Tibial artery (tissue), 4 donors: ENCODE data around the gene DRC1.

Source experiments
- DNase-seq, 2 donors: peaks; one replicate each; pipeline ENCODE4 v3.0.0-alpha.2; 2019
- H3K27ac ChIP-seq, 2 donors: fragments of 200-600 bp; sonication (generic) in 1 of 2; 1 replicate in 1 of 2; 2 replicates in 1 of 2; pipeline ENCODE4 v1.5.1; 2018 to 2019; ENCODE audit warnings: mild to moderate bottlenecking in 1 of 2
- H3K27me3 ChIP-seq, 2 donors: fragments of 200-600 bp; sonication (generic) in 1 of 2; one replicate each; pipeline versions ENCODE4 v1.5.1 to v1.6.0; 2016 to 2019
- H3K36me3 ChIP-seq, 3 donors: fragments of 200-600 bp; sonication (generic) in 2 of 3; one replicate each; pipeline ENCODE4 v1.5.1; 2016 to 2019; ENCODE audit warnings: mild to moderate bottlenecking in 2 of 3
- H3K4me1 ChIP-seq, 4 donors: fragments of 200-600 bp; sonication (generic) in 2 of 4; 1 replicate in 3 of 4; 2 replicates in 1 of 4; pipeline ENCODE4 v1.5.1; 2016 to 2019
- H3K4me3 ChIP-seq, 2 donors: fragments of 200-600 bp; sonication (generic) in 1 of 2; 1 replicate in 1 of 2; 2 replicates in 1 of 2; pipeline ENCODE4 v1.5.1; 2018 to 2019; ENCODE audit warnings: mild to moderate bottlenecking in 2 of 2
- H3K9me3 ChIP-seq, 3 donors: fragments of 200-600 bp; sonication (generic) in 1 of 3; one replicate each; pipeline ENCODE4 v1.5.1; 2016 to 2019
- intact Hi-C: fragments of 100-400 bp; cut with DNase I; formaldehyde crosslinking; loops from one replicate; pipeline ENCODE4 v1.15.0; 2023; ENCODE audit warnings: low total_unique reads
- TF ChIP-seq, protein P1 (sequence below), 2 experiments: fragments of 200-600 bp in 1 of 2; fragments of 450-650 bp in 1 of 2; IDR thresholded peaks; one replicate each; pipeline ENCODE4 v1.5.1; 2017 to 2019; ENCODE audit warnings: antibody characterized with exemption in 2 of 2, mild to moderate bottlenecking in 1 of 2, moderate library complexity in 1 of 2

The DRC1 gene

DNA sequence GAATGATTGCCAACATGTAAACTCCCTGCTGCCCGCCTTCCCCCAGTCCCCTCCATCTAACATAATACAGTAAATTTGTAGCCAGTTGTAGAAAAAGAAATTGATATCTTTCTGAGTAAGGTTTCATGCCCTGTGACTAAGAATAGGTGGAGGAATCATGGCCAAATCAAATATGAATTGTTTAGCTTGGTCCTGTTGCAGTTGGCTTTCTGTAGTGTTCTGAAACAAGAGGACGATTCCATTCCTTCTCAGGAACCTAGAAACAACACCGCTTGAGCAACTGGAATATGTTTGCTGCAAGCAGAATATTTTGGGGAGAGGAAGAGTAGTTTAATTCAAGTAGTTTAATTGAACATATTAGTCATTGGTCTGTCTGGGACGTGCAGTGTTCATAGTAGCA is 7.0 kb upstream of the DRC1 start:
- no peak for DNase-seq
- no peak overlapping the region for H3K4me3 ChIP-seq
- H3K36me3 ChIP-seq: peaks cover 8 to 10% (median 9%) of the 10 kb centered on the region in 3 donors
- TF ChIP-seq, protein P1, sequence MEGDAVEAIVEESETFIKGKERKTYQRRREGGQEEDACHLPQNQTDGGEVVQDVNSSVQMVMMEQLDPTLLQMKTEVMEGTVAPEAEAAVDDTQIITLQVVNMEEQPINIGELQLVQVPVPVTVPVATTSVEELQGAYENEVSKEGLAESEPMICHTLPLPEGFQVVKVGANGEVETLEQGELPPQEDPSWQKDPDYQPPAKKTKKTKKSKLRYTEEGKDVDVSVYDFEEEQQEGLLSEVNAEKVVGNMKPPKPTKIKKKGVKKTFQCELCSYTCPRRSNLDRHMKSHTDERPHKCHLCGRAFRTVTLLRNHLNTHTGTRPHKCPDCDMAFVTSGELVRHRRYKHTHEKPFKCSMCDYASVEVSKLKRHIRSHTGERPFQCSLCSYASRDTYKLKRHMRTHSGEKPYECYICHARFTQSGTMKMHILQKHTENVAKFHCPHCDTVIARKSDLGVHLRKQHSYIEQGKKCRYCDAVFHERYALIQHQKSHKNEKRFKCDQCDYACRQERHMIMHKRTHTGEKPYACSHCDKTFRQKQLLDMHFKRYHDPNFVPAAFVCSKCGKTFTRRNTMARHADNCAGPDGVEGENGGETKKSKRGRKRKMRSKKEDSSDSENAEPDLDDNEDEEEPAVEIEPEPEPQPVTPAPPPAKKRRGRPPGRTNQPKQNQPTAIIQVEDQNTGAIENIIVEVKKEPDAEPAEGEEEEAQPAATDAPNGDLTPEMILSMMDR (IDR thresholded peaks at IDR 0.05): no peak
- H3K4me1 ChIP-seq: peaks cover 0 to 16% (median 10%) of the 10 kb centered on the region in 4 donors
- intact Hi-C loops: no loop called here
- no peak overlapping the region for H3K27ac ChIP-seq
- no peaks in the 10 kb centered on the region for H3K9me3 ChIP-seq
- no peaks in the 10 kb centered on the region for H3K27me3 ChIP-seq

DNA sequence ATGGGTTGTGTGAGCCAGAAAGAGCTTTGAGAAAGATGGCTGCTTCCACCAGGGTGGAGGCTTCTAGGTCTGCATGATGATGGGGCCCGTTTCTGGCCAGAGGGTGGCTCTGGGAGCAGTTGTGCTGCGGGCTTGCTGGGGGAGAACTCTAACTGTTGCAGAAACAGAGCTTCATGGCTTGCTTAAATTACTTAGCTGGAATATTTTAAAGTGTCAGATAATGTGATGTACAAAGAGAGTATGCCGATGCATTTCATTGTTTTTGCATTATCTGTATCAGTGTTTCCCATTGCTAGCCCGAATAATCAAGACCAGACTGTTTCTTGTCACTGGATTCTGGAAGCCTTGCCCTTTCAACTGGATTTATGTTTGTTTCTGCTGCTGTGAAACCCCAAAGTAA is 6.3 kb upstream of the DRC1 start:
- intact Hi-C loops: no loop called here
- H3K9me3 ChIP-seq: no peaks in the 10 kb centered on the region
- no peak overlapping the region for H3K4me3 ChIP-seq
- H3K36me3 ChIP-seq: peaks cover 3 to 7% (median 3%) of the 10 kb centered on the region in 3 donors
- TF ChIP-seq, protein P1 (IDR thresholded peaks at IDR 0.05): no peak
- DNase-seq: no peak
- H3K4me1 ChIP-seq: peaks cover 0 to 16% (median 10%) of the 10 kb centered on the region in 4 donors
- H3K27me3 ChIP-seq: peaks cover 0 to under 1% of the 10 kb centered on the region in 2 donors
- no peak overlapping the region for H3K27ac ChIP-seq

DNA sequence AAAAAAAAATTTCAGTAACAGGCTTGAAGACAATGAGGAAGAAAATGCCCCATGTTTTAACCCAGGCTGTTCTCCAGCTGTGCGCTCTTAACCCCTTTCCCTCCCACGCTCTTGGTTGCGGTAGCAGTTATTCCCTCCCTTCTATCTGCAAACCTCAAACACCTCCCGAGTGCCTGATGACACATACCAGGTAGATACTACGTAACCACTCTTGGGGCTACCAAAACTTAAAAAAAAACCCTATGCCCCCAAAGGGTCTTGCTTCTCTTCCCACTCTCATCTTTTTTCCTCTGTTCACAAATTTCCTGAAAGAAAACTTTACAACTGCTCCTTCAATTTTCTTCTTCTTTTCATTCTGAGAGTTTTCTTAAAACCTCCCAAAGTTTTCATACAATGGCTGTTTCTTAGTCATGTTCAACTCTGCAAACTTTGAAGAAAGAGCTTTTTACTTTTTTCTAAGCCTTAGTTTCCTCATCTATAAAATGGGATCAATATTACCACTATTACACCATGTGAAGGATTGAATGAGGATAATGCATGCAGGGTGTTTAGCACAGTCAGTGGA is 4.9 kb upstream of the DRC1 start:
- Histone ChIP-seq H3K27ac (no peak overlapping the region), H3K4me3 (no peak overlapping the region), H3K27me3 (peaks cover 0 to 5% of the 10 kb centered on the region in 2 donors), H3K9me3 (no peaks in the 10 kb centered on the region), H3K36me3 (no peaks in the 10 kb centered on the region), H3K4me1 (peaks cover 0 to 20% (median 12%) of the 10 kb centered on the region in 4 donors)
- no peak for DNase-seq
- TF ChIP-seq, protein P1 (IDR thresholded peaks at IDR 0.05): no peak
- intact Hi-C loops: no loop called here

DNA sequence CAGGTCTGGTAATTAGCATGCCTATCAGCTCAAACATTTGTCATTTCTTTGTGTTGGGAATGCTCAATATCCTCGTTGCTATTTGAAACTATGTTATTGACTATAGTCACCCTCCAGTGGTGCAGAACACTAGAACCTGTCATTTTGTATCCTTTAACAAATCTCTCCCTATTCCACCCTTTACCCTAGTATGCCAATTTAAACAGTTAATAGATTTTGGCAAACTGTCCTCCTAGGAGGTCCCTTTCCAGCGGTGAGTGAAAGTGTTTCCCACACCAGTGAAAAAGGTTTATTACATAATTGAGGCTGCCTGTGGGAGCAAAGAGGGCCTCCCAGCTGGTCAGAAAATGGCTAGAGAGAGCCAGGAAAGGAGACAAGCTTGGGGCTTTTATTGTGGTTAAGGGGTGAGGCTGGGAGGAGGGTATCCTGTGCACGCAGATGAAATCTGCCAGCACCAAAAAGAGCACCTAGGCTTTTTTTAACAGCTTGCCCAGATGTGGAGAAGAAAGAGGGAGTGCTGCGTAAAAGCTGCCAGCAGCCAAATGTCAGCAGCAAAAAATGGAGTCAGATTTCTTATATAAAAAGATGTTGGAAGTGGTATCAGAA is 1.8 kb upstream of the DRC1 start:
- peaks cover 0 to 5% of the 10 kb centered on the region in 2 donors for H3K27me3 ChIP-seq
- DNase-seq: no peak
- no peaks in the 10 kb centered on the region for H3K36me3 ChIP-seq
- no peaks in the 10 kb centered on the region for H3K9me3 ChIP-seq
- intact Hi-C loops: no loop called here
- H3K4me1 ChIP-seq: peaks cover 0 to 15% (median 8%) of the 10 kb centered on the region in 4 donors
- H3K4me3 ChIP-seq: no peak overlapping the region
- no peak overlapping the region for H3K27ac ChIP-seq
- TF ChIP-seq, protein P1 (IDR thresholded peaks at IDR 0.05): no peak

DNA sequence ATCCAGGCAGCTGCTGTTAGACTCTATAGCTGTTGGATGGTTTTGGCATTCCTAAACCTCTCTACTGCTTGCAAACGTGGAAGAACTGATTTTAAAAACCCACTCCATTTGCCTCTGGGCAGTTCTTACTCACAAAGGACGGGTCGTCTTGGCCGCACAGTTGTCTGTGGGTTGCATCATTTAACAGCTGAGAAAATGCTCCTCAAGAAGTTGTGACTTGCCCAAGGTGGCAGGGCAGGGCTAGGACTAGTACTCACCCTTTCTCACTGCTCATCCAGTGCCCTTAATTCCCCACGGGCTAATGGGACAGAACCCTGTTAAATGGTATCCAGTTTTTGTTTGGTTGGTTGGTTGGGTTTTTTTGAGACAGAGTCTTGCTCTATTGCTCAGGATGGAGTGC is 997 bp upstream of the DRC1 start:
- H3K36me3 ChIP-seq: no peaks in the 10 kb centered on the region
- intact Hi-C loops: no loop called here
- peaks cover 0 to 5% of the 10 kb centered on the region in 2 donors for H3K27me3 ChIP-seq
- no peak overlapping the region for H3K27ac ChIP-seq
- no peak overlapping the region for H3K4me3 ChIP-seq
- no peak for DNase-seq
- H3K9me3 ChIP-seq: no peaks in the 10 kb centered on the region
- H3K4me1 ChIP-seq: peaks cover 0 to 8% (median 3%) of the 10 kb centered on the region in 4 donors
- TF ChIP-seq, protein P1 (IDR thresholded peaks at IDR 0.05): no peak
